NCI-H82 treated with DMSO at 0.1 percent for 48 hours (cell line): ENCODE results near the gene CORIN.
"Not testable (repeated sequence)": the region's sequence is repeated elsewhere in the genome, so short reads cannot be mapped to it uniquely, and the experiment has no call there.

Experiments used
- DNase-seq: peaks from one replicate; lab custom pipeline; 2025; ENCODE audit not compliant: unreplicated experiment; lab: John Stamatoyannopoulos, UW

The CORIN gene

GRCh38 chr4:47776353-47776752, 61.5 kb downstream of the CORIN start:
- no peak for DNase-seq

GRCh38 chr4:47774079-47774478, 63.8 kb downstream of the CORIN start:
- DNase-seq: no peak

- no peak for DNase-seq
These were observed 66.8 kb downstream of the CORIN start for GRCh38 chr4:47771020-47771419.

GRCh38 chr4:47767956-47768355, 69.9 kb downstream of the CORIN start:
- DNase-seq: not testable (repeated sequence)

- no peak for DNase-seq
These were observed 74.6 kb downstream of the CORIN start for GRCh38 chr4:47763279-47763678.

GRCh38 chr4:47762376-47763266, 75.2 kb downstream of the CORIN start:
- no peak for DNase-seq

- not testable (repeated sequence) for DNase-seq
These were observed 84.6 kb downstream of the CORIN start for GRCh38 chr4:47753316-47753715.

GRCh38 chr4:47752214-47752613, 85.7 kb downstream of the CORIN start:
- DNase-seq: no peak

GRCh38 chr4:47750788-47751187, 87.1 kb downstream of the CORIN start:
- no peak for DNase-seq

- DNase-seq: no peak
These were observed 88.0 kb downstream of the CORIN start for GRCh38 chr4:47749858-47750257.

GRCh38 chr4:47749060-47749459, 88.8 kb downstream of the CORIN start:
- no peak for DNase-seq

- DNase-seq: no peak
These were observed 89.9 kb downstream of the CORIN start for GRCh38 chr4:47747846-47748494.

- DNase-seq: no peak
These were observed 90.7 kb downstream of the CORIN start for GRCh38 chr4:47747211-47747610.

- DNase-seq: no peak
These were observed 91.7 kb downstream of the CORIN start for GRCh38 chr4:47746122-47746521.

GRCh38 chr4:47744843-47745382, 93.0 kb downstream of the CORIN start:
- DNase-seq: no peak

- DNase-seq: no peak
These were observed 93.6 kb downstream of the CORIN start for GRCh38 chr4:47744253-47744652.

- no peak for DNase-seq
These were observed 96.7 kb downstream of the CORIN start for GRCh38 chr4:47741200-47741599.

- peak; percentile 34 for DNase-seq
These were observed 100.5 kb downstream of the CORIN start for GRCh38 chr4:47737326-47737725.

- DNase-seq: no peak
These were observed 101.3 kb downstream of the CORIN start for GRCh38 chr4:47736555-47736954.

GRCh38 chr4:47736146-47736545, 101.7 kb downstream of the CORIN start:
- DNase-seq: no peak

- peak; percentile 76 for DNase-seq
These were observed 104.3 kb downstream of the CORIN start for GRCh38 chr4:47733302-47734175.
